K562 (cell line): Measurements from ENCODE around the gene TMEM131. TPM values are rescaled to one million over a fixed set of nuclear protein-coding genes. Genes with fewer than 3 reads are reported as not detected.

Experiments used
- ATAC-seq: fragments of 200-7000 bp; cut with Tn5 transposase; 3 replicates; pipeline ENCODE4 v1.9.1; 2020; ENCODE audit warnings: moderate library complexity
- BruUV-seq: library from RNA; stranded (reverse); fragments of 400-500 nt; replicated peaks from 2 replicates; lab custom pipeline; 2021; lab: Mats Ljungman, UMichigan
- CTCF ChIA-PET: fragments of 300-600 bp; formaldehyde crosslinking; extraction: SDS; loops from one replicate; lab custom pipeline; 2021; ENCODE audit warnings: low intra/inter-chr PET ratio; lab: Yijun Ruan, JAX
- POLR2A ChIA-PET: fragments of 300-600, 350-650 bp; sonication (Branson Sonifier 250); formaldehyde crosslinking; extraction: SDS; loops from one replicate; lab custom pipeline; 2021; ENCODE audit warnings: antibody characterized with exemption, inconsistent platforms; lab: Yijun Ruan, JAX
- DNase-seq, 4 experiments: peaks; one replicate each; pipeline versions ENCODE4 v3.0.0 to v3.0.0-alpha.2; 2011 to 2018; ENCODE audit warnings: low spot score in 3 of 4, mixed read lengths in 3 of 4; ENCODE audit errors: extremely low read depth in 1 of 4
- FAIRE-seq: peaks from 2 replicates; lab custom pipeline; 2011; peaks lifted over from hg19 to GRCh38; lab: Jason Lieb, UNC
- H2AFZ ChIP-seq: 2 replicates; pipeline ENCODE4 v1.6.0; 2011; ENCODE audit warnings: low read depth, low read length, control low read depth, inconsistent platforms
- H3K27ac ChIP-seq: fragments of 200-600 bp; 3 replicates; pipeline ENCODE4 v1.8.0; 2011; ENCODE audit warnings: low read depth, mild to moderate bottlenecking, control low read depth, inconsistent platforms, low read length, moderate library complexity, mixed read lengths; ENCODE audit errors: extremely low read depth
- H3K27me3 ChIP-seq, 2 experiments: fragments of 300-600 bp in 1 of 2; 2 replicates in 1 of 2; 3 replicates in 1 of 2; pipeline versions ENCODE4 v1.6.0 to v1.8.0; 2011; ENCODE audit warnings: inconsistent platforms in 2 of 2, low read length in 2 of 2, mild to moderate bottlenecking in 1 of 2, mixed read lengths in 1 of 2, moderate library complexity in 1 of 2; ENCODE audit not compliant: control insufficient read depth in 2 of 2, insufficient read depth in 2 of 2
- H3K36me3 ChIP-seq: fragments of 300-600 bp; 3 replicates; pipeline ENCODE4 v1.8.0; 2011; ENCODE audit warnings: mild to moderate bottlenecking, low read length, inconsistent platforms; ENCODE audit not compliant: control insufficient read depth, insufficient read depth
- H3K4me1 ChIP-seq, 2 experiments: fragments of 200-600 bp in 1 of 2; replicated peaks in 1 of 2; 2 replicates in 1 of 2; 3 replicates in 1 of 2; pipeline versions ENCODE4 v1.5.1 to v1.8.0; 2011; ENCODE audit warnings: inconsistent platforms in 2 of 2, low read length in 2 of 2, mild to moderate bottlenecking in 1 of 2, mixed read lengths in 1 of 2, moderate library complexity in 1 of 2; ENCODE audit not compliant: control insufficient read depth in 2 of 2, insufficient read depth in 2 of 2
- H3K4me2 ChIP-seq: 2 replicates; pipeline ENCODE4 v1.6.1; 2011; ENCODE audit warnings: low read length, control low read depth, inconsistent platforms, mixed read lengths; ENCODE audit not compliant: insufficient read depth
- H3K4me3 ChIP-seq: fragments of 200-600 bp; sonication (generic), shearing (Covaris generic); 2 replicates; pipeline ENCODE4 v1.5.1; 2016; ENCODE audit warnings: control low read depth, inconsistent platforms
- H3K79me2 ChIP-seq: fragments of 200-600 bp; 3 replicates; pipeline ENCODE4 v1.8.0; 2011; ENCODE audit warnings: low read length, inconsistent platforms; ENCODE audit not compliant: control insufficient read depth, insufficient read depth
- H3K9ac ChIP-seq, 2 experiments: 2 replicates each; pipeline versions ENCODE4 v1.6.0 to v1.6.1; 2011; ENCODE audit warnings: low read depth in 2 of 2, low read length in 2 of 2, control low read depth in 1 of 2, inconsistent platforms in 1 of 2, mild to moderate bottlenecking in 1 of 2, mixed read lengths in 1 of 2; ENCODE audit not compliant: insufficient read depth in 1 of 2
- H3K9me1 ChIP-seq: one replicate; pipeline ENCODE4 v1.6.0; 2011; ENCODE audit warnings: inconsistent platforms, mild to moderate bottlenecking, low read length, moderate library complexity; ENCODE audit not compliant: control insufficient read depth, insufficient read depth
- H3K9me3 ChIP-seq: replicated peaks from 2 replicates; pipeline ENCODE4 v1.5.1; 2011; ENCODE audit warnings: low read depth, low read length, inconsistent platforms; ENCODE audit not compliant: control insufficient read depth, insufficient read depth
- H4K20me1 ChIP-seq: replicated peaks from 2 replicates; pipeline ENCODE4 v1.6.1; 2011; ENCODE audit warnings: low read length, inconsistent platforms, mixed read lengths; ENCODE audit not compliant: control insufficient read depth, insufficient read depth
- ADNP ChIP-seq: fragments of 200-800 bp; sonication (Bioruptor generic); IDR thresholded peaks from 2 replicates; pipeline ENCODE4 v1.6.1; 2016; ENCODE audit warnings: missing genetic modification characterization, missing compliant biosample characterization
- BCOR ChIP-seq: fragments of 450-650 bp; IDR thresholded peaks from 2 replicates; pipeline ENCODE4 v1.6.1; 2016
- CBFA2T3 ChIP-seq: fragments of 450-650 bp; IDR thresholded peaks from 2 replicates; pipeline ENCODE4 v1.6.1; 2017
- DEAF1 ChIP-seq: fragments of 450-650 bp; formaldehyde crosslinking; IDR thresholded peaks from 2 replicates; pipeline ENCODE4 v1.4.0; 2020; ENCODE audit warnings: mild to moderate bottlenecking, moderate library complexity
- E2F1 ChIP-seq: sonication (generic); formaldehyde crosslinking; IDR thresholded peaks from 2 replicates; pipeline ENCODE4 v1.8.1; 2023; ENCODE audit warnings: mild to moderate bottlenecking, missing genetic modification reagents, moderate library complexity
- FOXP4 ChIP-seq: sonication (generic); formaldehyde crosslinking; IDR thresholded peaks from 2 replicates; pipeline ENCODE4 v1.8.0; 2022; ENCODE audit warnings: mild to moderate bottlenecking, missing genetic modification reagents, borderline replicate concordance
- HLTF ChIP-seq: fragments of 450-650 bp; IDR thresholded peaks from 2 replicates; pipeline ENCODE4 v1.6.1; 2016
- HOXB6 ChIP-seq: fragments of 250-450 bp; sonication (Bioruptor Pico); IDR thresholded peaks from 2 replicates; pipeline ENCODE4 v1.5.1; 2022; ENCODE audit warnings: mild to moderate bottlenecking, borderline replicate concordance
- MTA2 ChIP-seq: fragments of 450-650 bp; IDR thresholded peaks from 2 replicates; pipeline ENCODE4 v1.6.1; 2016; ENCODE audit warnings: low read depth
- NRF1 ChIP-seq, 2 experiments: fragments of 450-650 bp; IDR thresholded peaks in 1 of 2; conservative IDR thresholded peaks in 1 of 2; 2 replicates each; pipeline ENCODE4 v1.6.1; 2014; ENCODE audit warnings: mild to moderate bottlenecking in 2 of 2
- POLR2AphosphoS5 ChIP-seq: IDR thresholded peaks from 2 replicates; pipeline ENCODE4 v1.6.1; 2011; ENCODE audit warnings: mild to moderate bottlenecking, low read depth, low read length, moderate library complexity; ENCODE audit not compliant: control insufficient read depth, insufficient read depth
- RFX5 ChIP-seq: IDR thresholded peaks from 2 replicates; pipeline ENCODE4 v1.6.1; 2011; ENCODE audit warnings: low read depth, mild to moderate bottlenecking, improper control_type of control experiment, low read length
- SAFB2 ChIP-seq: fragments of 200-400 bp; formaldehyde crosslinking; IDR thresholded peaks from 2 replicates; pipeline ENCODE4 v1.6.1; 2018; ENCODE audit warnings: borderline replicate concordance, low read length, low read depth, moderate library complexity; ENCODE audit not compliant: severe bottlenecking
- SMAD1 ChIP-seq: fragments of 150-350 bp; IDR thresholded peaks from 2 replicates; pipeline ENCODE4 v1.6.1; 2014; ENCODE audit warnings: low read length, low read depth; ENCODE audit not compliant: partially characterized antibody
- SRSF7 ChIP-seq: fragments of 200-400 bp; formaldehyde crosslinking; optimal IDR thresholded peaks from 2 replicates; pipeline ENCODE3; 2017; ENCODE audit warnings: mild to moderate bottlenecking, low read depth, low read length
- TCF3 ChIP-seq: sonication (generic); formaldehyde crosslinking; IDR thresholded peaks from 2 replicates; pipeline ENCODE4 v1.4.0; 2020; ENCODE audit warnings: mild to moderate bottlenecking, missing genetic modification reagents
- ZNF830 ChIP-seq: fragments of 250-450 bp; sonication (Bioruptor Pico); IDR thresholded peaks from 2 replicates; pipeline ENCODE4 v1.5.0; 2021; ENCODE audit warnings: mild to moderate bottlenecking
- WGBS: fragments of 100-300 bp; shearing (Covaris generic); methylation state at CpG from one replicate; pipeline ENCODE4 v1.1.6; 2016; ENCODE audit warnings: low coverage, mixed read lengths; ENCODE audit not compliant: insufficient coverage; ENCODE audit errors: missing lambda C conversion rate; 5-methylcytosine and 5-hydroxymethylcytosine counted together
- in situ Hi-C: fragments of 300-500 bp; cut with MboI; formaldehyde crosslinking; loops from 4 replicates; pipeline ENCODE4 v1.15.0; 2018; ENCODE audit warnings: inconsistent platforms, mixed read lengths
- intact Hi-C: fragments of 100-400 bp; cut with micrococcal nuclease; formaldehyde crosslinking; loops from 2 replicates; pipeline ENCODE4 v1.14.2; 2022
- polyA plus RNA-seq, 8 experiments: library from polyadenylated mRNA; depleted of rRNA in 4 of 8; stranded (reverse) in 5 of 8; unstranded in 3 of 8; fragments of >200 nt; fragmentation: Nextera tagmentation in 2 of 8; fragmentation: Illumina TruSeq in 1 of 8; extraction: Ambion mirVana in 2 of 8; extraction: Trizol in 1 of 8; gene quantifications; 2 replicates each; pipeline versions ENCODE4 v1.2.1 to v1.2.3, GENCODE V29; 2011 to 2014; ENCODE audit warnings: inconsistent platforms in 1 of 8, missing spikeins in 1 of 8
- total RNA-seq, 7 experiments: library from RNA; depleted of rRNA in 6 of 7; stranded (reverse); fragments of >200 nt in 6 of 7; fragmentation: Illumina TruSeq in 2 of 7; extraction: Trizol in 2 of 7; gene quantifications; 2 replicates each; pipeline versions ENCODE4 v1.2.1 to v1.2.3, GENCODE V29; 2011 to 2021; ENCODE audit warnings: low replicate concordance in 1 of 7

Gene TMEM131
- total and polyA plus RNA-seq, 9 of the 15 experiments (the other 6 are each of a cell fraction or from before 2014, with no cell fraction given), result 2.5 to 21.1 (median 12.4) TPM

- TF ChIP-seq SRSF7 (no peak), HLTF (no peak), POLR2AphosphoS5 (no peak), ADNP (tag) (no peak), HOXB6 (CRISPR knock-in tag) (no peak), ZNF830 (no peak), NRF1 (conservative IDR thresholded peaks at IDR 0.05 in 1 of 2, IDR thresholded peaks at IDR 0.05 in 1 of 2) (no peak), E2F1 (no peak), RFX5 (no peak)
Measured at GRCh38 chr2:97781981-97782380, 213.8 kb downstream of the TMEM131 start (continued).

GRCh38 chr2:97779141-97779540 lies 216.6 kb downstream of the TMEM131 start:
- Histone ChIP-seq H3K36me3 (peaks cover 15% of the 10 kb centered on the region; the same call in 2 of the 3 replicates), H3K9me1 (no peaks in the 10 kb centered on the region), H3K27me3 (no peaks in the 10 kb centered on the region), H4K20me1 (no peaks in the 10 kb centered on the region; the same call in 1 of the 2 replicates), H3K4me1 (peaks cover 0 to 3% of the 10 kb centered on the region in 2 experiments; a peak in 2 of 5 replicates), H3K79me2 (no peaks in the 10 kb centered on the region), H3K9me3 (no peaks in the 10 kb centered on the region), H3K4me2 (no peak overlapping the region; the same call in 1 of the 2 replicates), H3K9ac (peak overlapping the region in 1 of 2 experiments; percentile 60; a peak in 1 of 4 replicates), H3K4me3 (no peak overlapping the region), H3K27ac (no peak overlapping the region), H2AFZ (no peak overlapping the region)
- WGBS, result 25% methylated on average over 4 of the region's 4 CpGs
- peak in 2 of 4 experiments; percentile 42 to 49 for DNase-seq
- intact Hi-C loops (no loop called here), in situ Hi-C loops (no loop called here)
- ATAC-seq, result peak; percentile 81
- POLR2A ChIA-PET, result no interaction called here
- no TSS peak for BruUV-seq
- peak; percentile 75 for FAIRE-seq
- no peak for TF ChIP-seq FOXP4 (CRISPR knock-in tag)
- no peak for TF ChIP-seq BCOR
- TF ChIP-seq MTA2, result no peak
- TF ChIP-seq TCF3 (CRISPR knock-in tag), result 0 out of 2 replicates have a peak, but pooled peaks have one; percentile 6
- TF ChIP-seq DEAF1, result no peak
- no peak for TF ChIP-seq SMAD1
- TF ChIP-seq CBFA2T3, result peak; percentile 59
- no peak for TF ChIP-seq SAFB2
- CTCF ChIA-PET, result no interaction called here
